ENCODE results near the gene SBK1.
"Not testable (repeated sequence)": the region's sequence is repeated elsewhere in the genome, so short reads cannot be mapped to it uniquely, and the experiment has no call there.

Gene SBK1

DNA sequence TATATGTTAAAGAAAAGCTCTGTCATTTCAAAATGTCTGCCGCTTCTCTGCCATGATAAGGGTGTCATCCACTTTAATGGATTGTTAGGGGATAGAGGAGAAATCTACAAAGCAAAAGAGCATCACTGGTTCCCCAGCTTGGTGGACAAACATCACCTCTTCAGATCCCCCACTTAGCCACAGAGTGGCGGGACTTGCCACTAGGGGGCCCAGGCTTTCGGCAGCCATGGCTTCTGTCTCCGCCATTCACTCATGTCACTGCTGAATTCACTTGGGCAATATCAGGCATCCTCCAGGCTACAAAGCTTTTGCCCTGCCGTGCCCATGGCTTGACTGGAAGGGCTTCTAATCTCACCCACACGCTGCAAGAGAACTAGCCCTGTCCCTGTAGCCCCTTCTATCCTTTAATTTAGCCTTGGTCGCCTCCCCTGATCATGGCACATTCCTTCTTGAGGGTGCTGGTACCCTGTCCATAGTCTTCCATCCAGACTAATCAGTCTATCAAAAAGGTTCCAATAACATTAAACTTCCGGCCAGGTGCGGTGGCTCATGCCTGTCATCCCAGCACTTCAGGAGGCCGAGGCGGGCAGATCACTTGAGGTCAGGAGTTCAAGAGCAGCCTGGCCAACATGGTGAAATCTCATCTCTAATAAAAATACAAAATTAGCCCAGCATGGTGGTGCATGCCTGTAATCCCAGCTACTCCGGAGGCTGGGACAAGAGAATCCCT lies 34.7 kb downstream of the SBK1 start:
- H3K4me3 ChIP-seq (ENCODE audit: low read depth, low read length) = no peak overlapping the region

DNA sequence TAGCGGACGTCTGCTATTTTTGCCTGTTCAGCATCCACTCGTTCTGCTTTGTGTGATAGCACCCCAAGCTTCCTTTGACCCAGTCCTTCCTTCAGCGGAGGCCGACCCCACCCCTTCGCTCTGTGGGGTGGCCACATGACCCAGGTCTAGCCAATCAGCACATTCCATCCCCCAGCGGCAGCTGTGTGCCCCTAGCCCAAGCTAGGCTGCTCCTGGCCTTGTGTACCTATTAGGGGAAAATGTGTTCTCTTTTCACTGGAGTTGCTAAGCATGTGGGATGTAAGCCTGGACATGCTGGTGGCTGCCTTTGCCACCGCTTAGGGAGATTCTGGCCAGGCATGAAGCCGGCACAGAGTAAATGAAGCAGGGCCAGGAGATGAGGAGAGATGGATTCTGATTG lies 37.9 kb downstream of the SBK1 start:
- not testable (repeated sequence) for H3K4me3 ChIP-seq (ENCODE audit: low read depth, low read length)

DNA sequence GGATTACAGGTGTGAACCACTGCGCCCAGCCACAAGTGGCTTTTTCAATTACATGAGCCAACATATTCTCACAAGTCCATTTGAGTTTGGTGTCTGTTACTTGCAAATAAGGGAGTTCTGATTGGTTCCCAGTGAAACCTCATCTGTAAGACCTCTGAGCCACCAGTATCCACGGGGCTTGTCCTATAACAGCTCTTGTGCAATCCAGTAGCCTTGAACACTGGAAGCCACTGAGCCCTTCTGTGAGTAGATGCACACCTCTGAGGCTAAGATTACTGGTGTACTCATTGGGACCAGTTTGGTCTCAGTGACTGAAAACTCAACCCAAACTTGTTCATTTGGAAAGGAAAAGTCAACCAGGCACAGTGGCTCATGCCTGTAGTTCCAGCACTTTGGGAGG lies 38.7 kb downstream of the SBK1 start:
- not testable (repeated sequence) for H3K4me3 ChIP-seq (ENCODE audit: low read depth, low read length)

DNA sequence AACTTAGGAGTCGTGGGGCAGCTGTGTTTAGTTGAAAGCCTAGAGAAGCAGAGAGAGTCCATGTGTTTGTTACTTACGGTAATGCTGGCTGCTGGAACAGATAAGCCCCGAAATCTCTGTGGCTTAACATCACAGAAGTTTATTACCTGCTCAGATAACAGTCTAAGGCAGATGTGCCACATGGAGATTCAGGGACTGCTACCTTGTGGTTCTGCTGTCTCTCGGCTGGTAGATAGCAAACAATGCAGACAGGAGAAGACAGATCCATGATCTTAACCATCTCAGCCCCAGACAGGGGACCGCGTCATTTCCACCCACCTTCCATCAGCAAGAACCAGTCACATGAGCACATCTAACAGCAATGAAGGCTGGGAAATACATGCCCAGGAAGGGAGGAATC lies 40.3 kb downstream of the SBK1 start:
- not testable (repeated sequence) for H3K4me3 ChIP-seq (ENCODE audit: low read depth, low read length)

DNA sequence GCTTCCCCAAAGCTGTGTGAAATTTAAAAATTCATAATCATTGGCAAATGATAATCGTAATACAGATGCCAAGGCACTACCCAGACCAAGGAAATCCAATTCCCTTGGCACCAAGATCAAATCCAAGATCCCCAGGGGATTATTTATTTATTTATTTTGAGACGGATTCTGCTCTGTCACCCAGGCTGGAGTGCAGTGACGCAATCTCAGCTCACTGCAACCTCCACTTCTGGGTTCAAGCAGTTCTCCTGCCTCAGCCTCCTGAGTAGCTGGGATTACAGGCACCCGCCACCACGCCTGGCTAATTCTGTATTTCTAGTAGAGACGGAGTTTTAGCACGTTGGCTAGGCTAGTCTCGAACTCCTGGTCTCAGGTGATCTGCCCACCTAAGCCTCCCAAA lies 43.4 kb downstream of the SBK1 start:
- H3K4me3 ChIP-seq (ENCODE audit: low read depth, low read length) = not testable (repeated sequence)

DNA sequence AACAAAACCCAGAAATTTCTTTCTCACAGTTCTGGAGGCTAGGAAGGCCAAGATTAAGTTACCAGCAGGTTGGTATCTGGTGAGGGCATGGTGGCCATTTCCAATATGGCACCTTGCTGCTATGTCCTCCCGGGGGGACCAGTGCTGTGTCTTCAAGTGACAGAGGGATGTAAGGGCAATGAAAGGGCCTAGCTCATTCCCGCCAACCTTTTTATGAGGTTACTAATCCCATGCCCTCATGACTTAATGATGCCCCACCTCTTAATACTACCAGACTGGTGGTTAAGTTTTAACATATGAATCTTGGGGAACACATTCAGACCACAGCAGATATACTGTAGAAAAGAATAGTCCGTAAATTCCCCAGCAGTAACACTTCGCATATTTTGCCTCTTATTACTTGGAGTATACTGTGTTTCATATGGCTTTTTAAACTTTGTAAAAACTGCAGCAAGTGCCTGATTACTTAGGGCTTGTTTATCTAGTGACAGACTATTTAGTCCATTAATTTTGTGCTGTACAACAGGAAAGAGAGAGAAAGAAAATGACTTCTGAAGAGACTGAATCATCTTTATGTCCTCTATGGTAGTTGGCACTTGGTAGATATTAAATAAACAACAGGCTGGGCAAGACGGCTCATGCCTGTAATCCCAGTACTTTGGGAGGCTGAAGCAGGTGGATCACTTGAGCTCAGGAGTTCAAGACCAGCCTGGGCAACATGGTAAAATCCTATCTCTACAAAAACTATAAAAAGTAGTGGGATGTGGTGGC lies 44.8 kb downstream of the SBK1 start:
- H3K4me3 ChIP-seq (ENCODE audit: low read depth, low read length) = not testable (repeated sequence)

DNA sequence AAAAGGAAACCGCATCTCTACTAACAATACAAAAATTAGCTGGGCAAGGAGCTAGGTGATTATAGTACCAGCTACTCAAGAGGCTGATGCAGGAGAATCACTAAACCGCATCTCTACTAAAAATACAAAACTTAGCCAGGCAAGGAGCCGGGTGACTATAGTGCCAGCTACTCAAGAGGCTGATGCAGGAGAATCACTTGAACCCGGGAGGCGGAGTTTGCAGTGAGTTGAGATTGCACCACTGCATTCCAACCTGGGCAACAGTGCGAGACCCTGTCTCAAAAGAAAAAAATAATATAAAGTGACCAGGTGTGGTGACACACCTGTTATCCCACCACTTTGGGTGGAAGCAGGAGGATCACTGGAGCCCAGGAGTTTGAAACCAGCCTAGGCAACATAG lies 45.9 kb downstream of the SBK1 start:
- H3K4me3 ChIP-seq (ENCODE audit: low read depth, low read length) = not testable (repeated sequence)

DNA sequence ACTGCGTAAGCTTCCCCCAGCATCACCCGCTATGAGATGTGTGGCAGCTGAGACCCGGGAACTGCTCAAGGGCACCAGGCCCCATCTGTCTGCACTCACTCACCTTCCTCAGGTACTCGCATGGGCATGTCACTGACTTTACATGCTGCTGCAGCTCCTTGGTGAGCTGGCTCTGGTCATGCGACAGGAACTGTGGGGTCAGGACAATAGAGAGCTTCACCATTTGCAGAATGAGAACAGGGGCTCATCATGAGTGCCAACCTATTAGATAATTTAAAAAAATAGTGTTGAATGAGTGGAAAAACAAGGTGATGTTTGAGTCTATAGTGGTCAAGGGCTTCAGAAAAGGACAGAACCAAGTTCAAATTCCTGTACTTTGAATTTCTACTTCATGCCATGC lies 70.3 kb downstream of the SBK1 start:
- not testable (repeated sequence) for H3K4me3 ChIP-seq (ENCODE audit: low read depth, low read length)

DNA sequence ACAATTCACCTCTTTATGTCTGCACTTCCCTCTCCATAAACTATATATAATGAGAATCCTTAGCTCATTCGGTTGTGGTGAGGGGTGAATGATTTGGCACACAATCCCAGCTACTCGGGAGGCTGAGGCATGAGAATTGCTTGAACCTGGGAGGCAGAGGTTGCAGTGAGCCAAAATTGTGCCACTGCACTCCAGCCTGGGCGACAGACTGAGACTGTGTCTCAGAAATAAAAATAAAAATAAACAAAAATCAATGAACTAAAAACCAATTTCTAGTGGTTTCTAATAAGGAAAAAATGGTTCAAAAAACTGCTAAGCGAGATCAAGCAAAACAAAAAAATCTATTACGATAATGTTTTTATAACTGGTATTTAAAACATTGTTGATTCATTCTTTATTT lies 71.1 kb downstream of the SBK1 start, which contains the start of gene NPIPB6:
NPIPB6 (minus strand) TSS at position 101 of the 400 bp plus-strand sequence. CDS start 686 bp downstream, outside the sequence.
- not testable (repeated sequence) for H3K4me3 ChIP-seq (ENCODE audit: low read depth, low read length)

DNA sequence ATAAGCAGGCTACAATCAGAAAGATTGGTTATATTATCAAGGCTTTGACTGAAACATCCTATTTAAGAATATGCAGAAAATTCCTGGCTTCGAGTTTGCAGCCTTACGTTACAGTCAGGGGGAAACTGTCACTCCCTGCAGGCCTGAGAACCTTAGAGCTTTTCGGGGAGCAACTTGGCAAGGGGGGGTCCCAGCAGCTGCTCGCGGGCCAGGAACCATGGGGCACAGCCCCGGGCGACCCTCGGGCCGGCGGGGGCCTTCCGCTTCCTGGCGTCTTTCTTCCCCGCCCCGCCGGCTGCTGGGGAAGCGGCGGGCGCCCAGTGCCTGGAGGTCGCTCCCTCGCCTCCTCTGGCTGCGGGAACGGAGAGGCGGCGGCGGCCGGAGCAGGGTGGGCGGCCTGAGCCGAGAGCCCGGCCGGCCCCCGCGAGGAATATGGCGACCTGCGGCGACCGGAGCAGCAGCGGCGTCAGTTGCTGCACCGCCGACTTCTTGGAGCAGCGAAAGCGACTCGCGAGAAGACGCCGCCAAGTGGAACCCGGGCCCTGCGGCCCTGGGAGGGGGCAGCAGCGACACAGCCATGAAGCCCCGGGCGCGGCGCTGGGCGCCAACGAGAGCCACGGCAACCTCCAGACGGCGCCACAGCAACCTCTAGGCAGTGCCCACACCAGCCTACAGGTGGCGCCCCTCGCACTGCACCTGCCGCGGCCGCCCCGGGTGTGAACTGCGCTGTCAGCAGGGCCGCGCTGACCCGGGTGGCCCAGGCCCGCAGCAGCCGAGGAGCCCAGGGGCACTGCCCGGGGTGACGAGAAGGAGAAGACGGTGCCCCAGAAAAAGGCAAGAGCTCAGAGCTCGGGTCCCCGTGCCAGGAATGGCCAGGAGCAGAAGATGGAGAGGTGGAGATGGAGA lies 72.2 kb downstream of the SBK1 start:
- not testable (repeated sequence) for H3K4me3 ChIP-seq (ENCODE audit: low read depth, low read length)

DNA sequence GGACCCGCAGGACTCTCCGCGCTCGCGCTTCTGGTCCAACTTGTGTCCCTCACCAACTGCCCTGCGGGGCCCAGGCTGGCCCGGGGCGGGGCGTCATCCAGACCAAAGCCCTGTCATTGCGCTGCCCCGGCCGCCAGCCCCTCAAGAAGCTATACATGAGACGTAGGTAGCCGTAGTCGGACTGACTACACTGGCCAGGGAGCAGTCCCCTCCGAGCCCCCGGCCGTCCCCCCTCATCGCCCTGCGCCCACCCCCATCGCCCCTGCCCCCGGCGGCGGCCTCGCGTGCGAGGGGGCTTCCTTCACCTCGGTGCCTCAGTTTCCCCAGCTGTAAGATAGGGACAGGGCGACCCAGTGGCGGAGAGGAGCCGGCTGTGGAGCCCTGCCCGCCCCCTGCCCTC lies 75.6 kb downstream of the SBK1 start:
- not testable (repeated sequence) for H3K4me3 ChIP-seq (ENCODE audit: low read depth, low read length)
